GM06990 (cell line): ENCODE measurements around the gene FAM24B.

ENCODE experiments used
- DNase-seq: peaks from one replicate; pipeline ENCODE4 v3.0.0-alpha.2; 2011; ENCODE audit not compliant: insufficient read length; ENCODE audit errors: extremely low read depth
- H3K27me3 ChIP-seq: replicated peaks from 2 replicates; pipeline ENCODE4 v1.6.0; 2011; ENCODE audit warnings: low read length; ENCODE audit not compliant: control insufficient read depth, insufficient read depth
- H3K36me3 ChIP-seq: 2 replicates; pipeline ENCODE4 v1.5.1; 2011; ENCODE audit warnings: low read length; ENCODE audit not compliant: control insufficient read depth, insufficient read depth
- H3K4me3 ChIP-seq: replicated peaks from 2 replicates; pipeline ENCODE4 v1.5.1; 2011; ENCODE audit warnings: low read depth, mild to moderate bottlenecking, control low read depth, low read length
- CTCF ChIP-seq: IDR thresholded peaks from 2 replicates; pipeline ENCODE4 v1.5.1; 2011; ENCODE audit warnings: low read length, control low read depth, mild to moderate bottlenecking, inconsistent platforms; ENCODE audit not compliant: insufficient read depth, poor library complexity, severe bottlenecking

The FAM24B gene

DNA sequence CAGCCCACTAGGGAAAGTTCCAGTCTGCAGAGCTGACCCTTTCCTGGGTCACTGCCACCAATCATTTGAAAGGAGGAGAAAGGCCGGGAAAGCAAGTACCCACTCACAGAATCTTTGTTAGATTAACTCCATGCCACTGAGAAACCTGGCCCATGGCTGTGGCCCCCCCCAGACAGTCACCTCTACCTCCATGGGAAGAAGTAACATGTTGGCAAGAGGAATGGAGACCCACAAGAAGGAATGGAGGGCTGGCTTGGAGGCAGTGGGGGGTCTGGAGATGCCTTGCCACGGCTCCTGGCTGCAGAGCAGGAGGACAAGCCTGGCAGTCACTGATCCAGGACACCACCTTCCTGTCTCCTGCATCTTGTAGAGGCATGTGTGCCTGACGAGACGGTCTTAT is 66.6 kb downstream of the FAM24B start:
- Histone ChIP-seq H3K4me3 (no peak overlapping the region), H3K36me3 (no peaks in the 10 kb centered on the region), H3K27me3 (no peaks in the 10 kb centered on the region; the same call in 1 of the 2 replicates)
- no peak for DNase-seq
- TF ChIP-seq CTCF, result no peak

DNA sequence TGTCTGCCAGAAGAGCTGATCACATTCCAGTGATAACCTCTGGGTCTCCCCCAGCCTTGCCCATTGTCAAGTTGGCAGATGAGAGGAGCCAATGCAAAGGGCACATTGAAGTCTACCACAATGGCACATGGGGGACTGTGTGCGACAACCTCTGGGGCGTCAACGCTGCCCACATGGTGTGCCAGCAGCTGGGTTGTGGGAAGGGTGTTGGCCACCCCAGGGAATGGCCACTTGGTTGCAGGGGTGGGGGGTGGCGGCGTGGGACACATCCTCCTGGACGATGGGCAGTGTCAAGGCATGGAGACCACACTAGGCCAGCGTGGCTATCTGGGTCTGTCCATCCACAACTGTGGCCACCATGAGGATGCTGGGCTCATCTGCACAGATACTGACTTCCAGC is 77.1 kb downstream of the FAM24B start:
- H3K36me3 ChIP-seq, result no peaks in the 10 kb centered on the region
- TF ChIP-seq CTCF, result no peak
- no peak for DNase-seq
- no peaks in the 10 kb centered on the region; the same call in 1 of the 2 replicates for H3K27me3 ChIP-seq
- H3K4me3 ChIP-seq, result no peak overlapping the region
